Epithelial cell of prostate (primary cell): Measurements from ENCODE around the gene PRKCH.

ENCODE experiments used
- DNase-seq: peaks from one replicate; pipeline ENCODE4 v3.0.0-alpha.2; 2011; ENCODE audit warnings: low read depth, low spot score
- H3K27ac ChIP-seq: fragments of 450-650 bp; 2 replicates; pipeline ENCODE4 v1.5.1; 2017; ENCODE audit warnings: mild to moderate bottlenecking

The PRKCH gene

DNA sequence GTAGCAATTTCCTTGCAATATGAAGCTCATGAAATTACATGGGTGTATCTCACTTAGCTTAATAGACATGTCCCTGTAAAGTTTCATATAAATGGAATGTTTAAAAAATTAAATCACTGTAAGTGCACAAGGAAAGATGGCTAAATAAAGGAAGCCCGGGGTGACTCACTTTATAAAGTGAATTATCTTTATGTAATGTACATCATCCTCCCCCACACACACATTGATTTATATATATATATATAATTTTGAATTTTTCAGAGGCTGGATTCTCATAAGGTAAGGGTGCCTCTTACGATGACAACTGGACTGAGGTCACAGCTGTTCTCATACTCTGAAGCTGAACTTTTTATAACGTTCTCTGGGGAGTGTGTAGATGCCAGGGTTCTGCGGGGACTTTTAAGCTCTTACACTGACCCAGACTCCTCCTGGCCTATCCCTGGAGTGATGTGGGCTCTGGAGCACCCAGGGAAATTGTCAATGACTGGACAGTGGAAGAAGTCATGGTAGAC lies 265.2 kb downstream of the PRKCH start:
- no peak for DNase-seq

DNA sequence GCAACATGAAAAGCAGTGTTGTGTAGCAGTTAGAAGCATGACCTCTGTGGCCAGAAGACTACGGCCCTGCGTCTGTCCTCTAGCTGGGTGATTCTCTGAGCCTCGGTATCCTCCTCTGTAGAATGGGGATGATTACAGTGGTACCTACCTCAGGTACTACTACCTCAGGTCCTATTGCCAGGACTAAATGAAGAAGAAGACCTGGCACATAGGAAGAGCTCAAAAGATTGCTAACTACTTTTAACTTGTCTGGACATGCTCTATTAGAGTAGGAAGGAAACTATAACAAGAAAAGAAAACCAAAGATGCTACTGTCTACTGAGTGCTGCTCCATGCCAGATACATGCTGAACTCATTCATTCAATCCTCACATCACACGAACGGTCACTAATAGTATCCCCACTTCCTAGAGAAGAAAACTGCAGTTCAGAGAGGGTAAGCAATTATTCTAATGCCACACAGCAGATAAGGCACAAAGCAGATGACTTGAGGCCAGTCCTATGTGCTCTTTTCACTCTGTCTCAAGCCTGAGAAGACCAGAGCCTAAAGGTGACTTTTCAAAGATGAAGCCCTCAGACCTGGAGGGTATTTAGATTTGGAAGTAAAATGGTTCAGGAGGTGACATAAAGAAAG lies 265.8 kb downstream of the PRKCH start:
- H3K27ac ChIP-seq, result peak overlapping the region; percentile 97
- no peak for DNase-seq

More for the DNA sequence above, 265.2 kb downstream of the PRKCH start:
- H3K27ac ChIP-seq, result peak overlapping the region; percentile 97

DNA sequence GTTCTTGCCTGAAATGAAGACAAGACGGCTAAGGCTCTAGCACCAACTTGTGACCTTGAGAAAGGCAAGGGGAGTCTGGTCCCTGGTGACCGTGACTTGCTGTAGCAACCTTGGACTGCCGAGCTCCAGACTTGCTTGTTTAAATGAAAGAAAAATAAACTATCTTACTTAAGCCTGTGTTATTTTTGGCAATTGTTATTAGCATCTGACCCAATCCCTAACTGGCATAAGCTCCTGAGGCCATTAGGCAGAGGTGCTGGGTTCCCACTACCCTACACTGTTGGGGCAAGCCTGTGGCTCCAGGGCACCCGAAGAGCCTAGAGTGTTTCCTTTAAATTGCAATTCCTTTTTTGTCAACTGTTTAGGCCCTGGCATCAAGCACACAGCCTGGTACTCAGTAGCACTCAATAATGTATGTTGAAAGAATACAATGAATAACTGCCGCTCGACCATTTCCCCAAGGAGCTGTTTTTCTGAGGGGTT lies 267.1 kb downstream of the PRKCH start:
- H3K27ac ChIP-seq, result no peak overlapping the region
- no peak for DNase-seq

DNA sequence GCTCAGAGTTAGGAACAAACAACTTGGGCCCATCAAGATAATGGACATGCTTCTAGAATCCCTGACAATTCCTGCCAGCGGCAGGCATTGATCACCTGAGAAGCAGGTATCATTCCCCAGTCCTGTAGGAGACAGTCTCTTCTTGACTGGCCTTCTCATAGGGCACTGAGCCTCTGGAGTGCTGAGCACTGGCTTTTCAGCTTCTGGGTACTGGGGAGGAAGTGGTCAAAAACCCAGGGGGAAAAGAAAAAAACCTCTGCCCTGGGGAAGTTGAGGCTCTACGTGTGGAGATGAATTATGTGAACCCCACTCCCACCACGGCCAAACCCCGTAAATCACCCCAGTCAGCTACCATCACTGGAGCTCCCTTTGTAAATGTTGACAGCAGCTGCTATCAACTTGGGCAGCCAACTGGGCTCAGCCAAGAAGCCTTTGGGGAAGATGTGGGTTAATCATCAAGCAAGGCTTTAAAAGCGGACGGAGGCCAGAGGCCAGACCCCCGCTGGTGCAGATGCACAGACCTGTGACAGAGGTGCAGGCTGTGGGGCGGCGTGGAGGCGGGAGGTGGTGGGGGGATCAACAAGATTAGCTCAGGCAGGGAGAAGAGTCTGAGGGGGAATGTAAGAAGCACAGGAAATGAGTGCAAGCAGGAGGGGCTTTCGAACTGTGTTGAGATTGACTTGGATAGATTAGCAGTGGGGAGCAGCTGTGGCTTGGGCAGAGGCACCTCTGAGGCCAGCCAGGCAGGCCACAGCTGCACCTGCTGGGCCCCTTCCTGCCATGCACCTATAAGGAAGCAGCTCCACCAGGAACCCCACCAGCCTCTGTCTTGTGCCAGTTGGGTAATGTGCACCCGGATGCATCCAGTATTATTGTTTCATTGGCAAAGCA lies 268.6 kb downstream of the PRKCH start:
- DNase-seq, result no peak
- no peak overlapping the region for H3K27ac ChIP-seq

DNA sequence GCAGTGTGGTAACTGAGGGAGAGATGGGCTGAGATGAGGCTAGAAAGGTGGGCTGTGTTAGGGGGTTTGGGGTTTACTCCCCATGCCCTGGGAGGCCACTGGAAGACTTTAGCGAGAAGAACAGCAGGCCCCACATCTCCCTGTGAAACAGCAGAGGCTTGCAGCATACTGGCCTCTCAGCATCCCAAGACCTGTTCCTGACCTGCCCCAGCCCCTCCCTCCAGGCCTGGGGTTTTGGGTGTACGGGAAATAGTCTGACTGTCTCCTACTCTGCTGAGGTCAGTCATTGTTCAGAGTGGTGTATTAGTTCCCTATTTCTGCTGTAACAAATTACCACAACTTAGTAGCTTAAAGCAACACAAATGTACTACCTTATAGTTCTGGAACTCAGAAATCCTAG lies 270.5 kb downstream of the PRKCH start:
- no peak for DNase-seq
- H3K27ac ChIP-seq, result no peak overlapping the region

DNA sequence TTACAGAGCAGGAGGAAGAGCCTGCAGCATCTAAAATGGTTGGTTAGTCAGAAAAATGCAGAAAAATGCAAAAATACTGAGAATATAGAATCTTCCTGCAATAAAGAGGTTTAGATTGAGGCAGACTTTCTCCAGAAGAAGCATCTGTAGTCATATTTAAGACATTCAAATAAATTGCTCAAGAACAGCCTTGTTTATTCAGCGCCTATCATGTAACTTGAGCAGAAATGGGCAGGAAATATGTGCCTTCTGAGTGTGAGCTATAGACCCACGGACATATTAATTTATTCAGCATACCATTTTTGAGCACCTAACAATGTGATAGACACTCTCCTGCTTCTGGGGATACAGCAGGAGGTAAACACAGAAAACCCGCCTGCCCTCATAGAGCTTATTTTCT lies 272.0 kb downstream of the PRKCH start:
- H3K27ac ChIP-seq, result no peak overlapping the region

DNA sequence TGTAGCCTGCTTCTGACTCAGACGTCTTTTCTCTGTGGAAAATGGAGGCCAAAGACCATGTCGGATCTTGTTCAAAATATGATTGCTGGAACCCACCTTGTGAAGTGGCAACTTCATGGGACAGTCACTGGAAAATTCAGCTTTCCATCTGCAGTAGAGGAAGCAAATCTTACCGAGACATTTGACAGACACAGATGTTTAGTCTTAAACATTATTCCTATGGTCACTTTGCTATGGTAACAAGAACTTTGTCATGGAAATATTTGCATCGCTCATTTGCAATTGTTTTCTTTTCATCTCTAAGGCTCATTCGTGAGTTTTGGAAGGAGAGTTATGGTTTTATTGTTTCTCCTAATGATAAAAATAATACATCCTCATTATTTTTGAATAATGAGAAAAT lies 275.6 kb downstream of the PRKCH start:
- no peak for DNase-seq
- no peak overlapping the region for H3K27ac ChIP-seq

More for the DNA sequence above, 272.0 kb downstream of the PRKCH start:
- DNase-seq, result no peak

DNA sequence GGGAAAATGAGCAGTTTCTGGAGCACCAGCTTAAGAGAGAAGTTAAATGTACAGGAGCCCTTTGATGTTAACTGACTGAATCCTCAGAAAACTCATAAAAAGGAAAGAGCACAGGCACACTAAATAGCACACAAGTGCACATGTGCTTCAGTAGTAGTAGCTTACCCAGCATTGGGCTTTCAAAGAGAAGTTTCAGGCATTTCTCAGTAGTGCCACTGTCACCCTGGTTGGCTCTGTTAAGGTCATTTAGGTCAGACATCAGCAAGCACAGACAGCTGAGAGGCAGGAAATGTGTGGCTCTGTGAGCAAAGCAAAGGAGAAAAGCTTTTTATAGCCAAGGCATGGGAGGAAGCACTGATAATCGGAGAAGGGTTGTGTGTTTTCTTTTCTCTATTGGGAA lies 277.6 kb downstream of the PRKCH start:
- no peak for DNase-seq
- H3K27ac ChIP-seq, result no peak overlapping the region

DNA sequence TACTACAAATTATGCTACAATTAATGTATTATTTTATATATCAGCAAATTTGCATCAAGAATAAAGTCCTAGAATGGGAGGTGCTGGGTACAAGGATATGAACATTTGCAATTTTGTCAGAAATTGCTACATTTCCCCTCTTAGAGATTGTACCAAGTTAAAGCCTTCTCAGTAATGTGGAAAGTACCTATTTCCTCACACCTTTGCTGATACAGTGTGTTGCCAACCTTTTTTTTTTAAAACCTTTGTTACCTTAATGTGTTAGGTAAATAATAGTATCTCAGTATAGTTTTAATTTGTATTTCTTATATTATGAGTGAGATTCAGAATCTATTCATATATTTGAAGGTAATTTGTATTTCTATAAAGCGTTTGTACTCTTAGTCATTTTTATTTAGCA lies 278.6 kb downstream of the PRKCH start:
- DNase-seq, result no peak

More for the DNA sequence above, 278.6 kb downstream of the PRKCH start:
- H3K27ac ChIP-seq, result no peak overlapping the region
